Sigmoid colon (tissue), 7 donors: ENCODE measurements around the gene MPC1. TPM values are rescaled to one million over a fixed set of nuclear protein-coding genes. Genes with fewer than 3 reads are reported as not detected.

Source experiments
- DNase-seq: peaks from one replicate; pipeline ENCODE4 v3.0.0-alpha.2; 2019
- H3K27ac ChIP-seq, 4 donors: fragments of 200-600 bp; sonication (generic); one replicate each; pipeline ENCODE4 v1.5.1; 2016 to 2019; ENCODE audit warnings: mild to moderate bottlenecking in 1 of 4
- H3K27me3 ChIP-seq, 3 donors: fragments of 200-600 bp; sonication (generic); one replicate each; pipeline ENCODE4 v1.5.1; 2019; ENCODE audit warnings: mild to moderate bottlenecking in 1 of 3
- H3K36me3 ChIP-seq, 4 donors: fragments of 200-600 bp; sonication (generic); one replicate each; pipeline ENCODE4 v1.5.1; 2016 to 2019
- H3K4me1 ChIP-seq, 4 donors: fragments of 200-600 bp; sonication (generic); one replicate each; pipeline ENCODE4 v1.5.1; 2017 to 2019
- H3K4me3 ChIP-seq, 4 donors: fragments of 200-600 bp; sonication (generic); one replicate each; pipeline ENCODE4 v1.5.1; 2017 to 2019; ENCODE audit warnings: mild to moderate bottlenecking in 2 of 4, moderate library complexity in 1 of 4
- H3K9me3 ChIP-seq, 4 donors: fragments of 200-600 bp in 3 of 4; sonication (generic) in 3 of 4; one replicate each; pipeline versions ENCODE4 v1.5.1 to v1.6.1; 2013 to 2019
- EP300 ChIP-seq, 4 donors: sonication (generic); formaldehyde crosslinking; IDR thresholded peaks; one replicate each; pipeline ENCODE4 v1.6.1; 2017; ENCODE audit warnings: antibody characterized with exemption in 4 of 4
- POLR2A ChIP-seq, 2 donors: fragments of 450-650 bp; IDR thresholded peaks; one replicate each; pipeline ENCODE4 v1.6.1; 2016; ENCODE audit warnings: antibody characterized with exemption in 2 of 2, mild to moderate bottlenecking in 2 of 2, moderate library complexity in 2 of 2
- POLR2AphosphoS5 ChIP-seq, 4 donors: sonication (generic); formaldehyde crosslinking; IDR thresholded peaks; one replicate each; pipeline ENCODE4 v1.6.1; 2017; ENCODE audit warnings: antibody characterized with exemption in 4 of 4
- WGBS, 2 donors: extraction: QIAGEN DNeasy Blood & Tissue Kit; methylation state at CpG; one replicate each; pipeline ENCODE4 v1.1.7; 2013; 5-methylcytosine and 5-hydroxymethylcytosine counted together
- intact Hi-C: fragments of 100-400 bp; cut with DNase I; formaldehyde crosslinking; loops from one replicate; pipeline ENCODE4 v1.15.1; 2023
- polyA plus RNA-seq, 3 donors: library from polyadenylated mRNA; stranded (reverse); fragments of 200-250 nt; gene quantifications; one replicate each; pipeline ENCODE4 v1.2.3, GENCODE V29; 2013
- total RNA-seq, 4 donors: library from RNA; depleted of rRNA; stranded (reverse); fragments of >200 nt; gene quantifications; one replicate each; pipeline ENCODE4 v1.1.0, GENCODE V29; 2016
- TF ChIP-seq, protein P1 (sequence below), 4 experiments: fragments of 450-650 bp in 3 of 4; fragments of 200-600 bp in 1 of 4; IDR thresholded peaks; one replicate each; pipeline ENCODE4 v1.5.1; 2016 to 2019; ENCODE audit warnings: antibody characterized with exemption in 4 of 4, mild to moderate bottlenecking in 3 of 4, moderate library complexity in 2 of 4
- donor health status: healthy with polysubstance abuse.
- donor health status: Bipolar disorder and iron deficiency.
- donor health status: healthy.

MPC1 gene
- total and polyA plus RNA-seq, 7 donors: 52.9 to 310 (median 82.0) TPM

DNA sequence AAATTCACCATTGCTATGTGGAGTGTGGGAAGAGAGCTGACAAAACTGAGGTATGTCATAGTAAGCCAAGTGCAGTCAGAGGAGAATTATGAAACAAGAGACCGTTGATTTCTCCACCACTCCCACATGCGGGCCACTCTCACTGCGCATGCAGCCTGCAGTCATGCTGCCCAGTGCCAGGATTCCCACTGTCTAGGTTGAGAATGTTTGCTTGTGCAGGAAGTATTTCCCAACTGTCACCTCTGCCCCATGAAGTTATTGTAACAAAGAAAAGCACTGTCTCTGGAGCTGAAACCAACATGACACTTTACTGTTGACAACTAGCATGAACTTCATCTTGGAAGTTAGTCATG, 21.7 kb downstream of the MPC1 start:
- H3K9me3 ChIP-seq: no peaks in the 10 kb centered on the region
- no peaks in the 10 kb centered on the region for H3K27me3 ChIP-seq
- TF ChIP-seq EP300 (IDR thresholded peaks at IDR 0.05): no peak
- TF ChIP-seq, protein P1, sequence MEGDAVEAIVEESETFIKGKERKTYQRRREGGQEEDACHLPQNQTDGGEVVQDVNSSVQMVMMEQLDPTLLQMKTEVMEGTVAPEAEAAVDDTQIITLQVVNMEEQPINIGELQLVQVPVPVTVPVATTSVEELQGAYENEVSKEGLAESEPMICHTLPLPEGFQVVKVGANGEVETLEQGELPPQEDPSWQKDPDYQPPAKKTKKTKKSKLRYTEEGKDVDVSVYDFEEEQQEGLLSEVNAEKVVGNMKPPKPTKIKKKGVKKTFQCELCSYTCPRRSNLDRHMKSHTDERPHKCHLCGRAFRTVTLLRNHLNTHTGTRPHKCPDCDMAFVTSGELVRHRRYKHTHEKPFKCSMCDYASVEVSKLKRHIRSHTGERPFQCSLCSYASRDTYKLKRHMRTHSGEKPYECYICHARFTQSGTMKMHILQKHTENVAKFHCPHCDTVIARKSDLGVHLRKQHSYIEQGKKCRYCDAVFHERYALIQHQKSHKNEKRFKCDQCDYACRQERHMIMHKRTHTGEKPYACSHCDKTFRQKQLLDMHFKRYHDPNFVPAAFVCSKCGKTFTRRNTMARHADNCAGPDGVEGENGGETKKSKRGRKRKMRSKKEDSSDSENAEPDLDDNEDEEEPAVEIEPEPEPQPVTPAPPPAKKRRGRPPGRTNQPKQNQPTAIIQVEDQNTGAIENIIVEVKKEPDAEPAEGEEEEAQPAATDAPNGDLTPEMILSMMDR (IDR thresholded peaks at IDR 0.05): no peak
- no peak for TF ChIP-seq POLR2AphosphoS5 (IDR thresholded peaks at IDR 0.05)
- no peak for TF ChIP-seq POLR2A (IDR thresholded peaks at IDR 0.05)
- H3K27ac ChIP-seq: no peak overlapping the region
- peaks cover 0 to 20% (median 18%) of the 10 kb centered on the region in 4 donors for H3K4me1 ChIP-seq
- H3K36me3 ChIP-seq: peaks cover 0 to 13% (median 2%) of the 10 kb centered on the region in 4 donors
- 35 to 80% methylated on average over 3 of the region's 3 CpGs for WGBS, 2 donors
- no peak for DNase-seq
- intact Hi-C loops: no loop called here
- no peak overlapping the region for H3K4me3 ChIP-seq

DNA sequence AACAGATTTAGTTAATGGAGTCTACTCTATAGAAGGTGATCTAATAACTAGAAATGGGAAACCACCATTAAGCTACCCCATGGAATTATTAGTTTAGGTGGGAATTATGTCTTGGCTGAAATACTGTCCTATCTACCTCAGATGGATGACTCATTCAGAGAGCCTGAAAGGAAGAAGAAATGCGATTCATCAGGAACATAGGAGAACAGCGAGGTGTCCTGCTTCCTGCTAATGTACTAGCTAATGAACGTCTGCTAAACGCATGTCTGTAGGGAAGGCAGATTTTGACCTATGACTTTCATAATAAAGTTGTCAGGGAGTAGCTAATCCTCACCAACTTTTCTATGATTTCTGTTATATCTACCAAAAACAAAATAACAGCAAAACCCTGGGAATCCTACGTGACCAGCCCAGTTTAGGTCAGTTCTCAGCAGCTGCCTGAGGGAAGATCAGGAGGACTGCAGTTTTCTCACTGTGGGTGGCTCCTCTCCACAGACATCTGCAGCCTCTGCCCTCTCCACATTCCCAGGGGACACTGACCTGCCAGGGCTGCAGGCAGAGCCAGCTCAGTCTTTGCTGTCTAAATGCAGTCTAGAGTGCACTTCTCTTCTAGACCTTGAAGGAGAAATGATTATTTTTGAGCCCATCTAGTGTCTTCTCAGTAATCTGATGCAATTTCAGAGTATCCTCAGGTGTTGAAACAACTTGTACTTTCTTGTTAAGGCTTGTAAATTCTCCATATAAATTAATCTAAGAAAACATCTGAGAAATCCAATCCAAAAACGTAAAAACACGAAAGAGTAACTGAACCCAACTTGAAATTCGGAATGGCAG, 22.3 kb downstream of the MPC1 start:
- DNase-seq: no peak
- H3K9me3 ChIP-seq: no peaks in the 10 kb centered on the region
- WGBS, 2 donors: 80 to 82% methylated on average over 8 of the region's 8 CpGs
- H3K27me3 ChIP-seq: no peaks in the 10 kb centered on the region
- intact Hi-C loops: no loop called here
- H3K36me3 ChIP-seq: peaks cover 0 to 10% (median 0%) of the 10 kb centered on the region in 4 donors
- H3K4me1 ChIP-seq: peaks cover 0 to 18% (median 15%) of the 10 kb centered on the region in 4 donors
- H3K27ac ChIP-seq: no peak overlapping the region
- no peak for TF ChIP-seq POLR2AphosphoS5 (IDR thresholded peaks at IDR 0.05)
- TF ChIP-seq, protein P1 (IDR thresholded peaks at IDR 0.05): no peak
- no peak for TF ChIP-seq POLR2A (IDR thresholded peaks at IDR 0.05)
- TF ChIP-seq EP300 (IDR thresholded peaks at IDR 0.05): no peak
- no peak overlapping the region for H3K4me3 ChIP-seq

DNA sequence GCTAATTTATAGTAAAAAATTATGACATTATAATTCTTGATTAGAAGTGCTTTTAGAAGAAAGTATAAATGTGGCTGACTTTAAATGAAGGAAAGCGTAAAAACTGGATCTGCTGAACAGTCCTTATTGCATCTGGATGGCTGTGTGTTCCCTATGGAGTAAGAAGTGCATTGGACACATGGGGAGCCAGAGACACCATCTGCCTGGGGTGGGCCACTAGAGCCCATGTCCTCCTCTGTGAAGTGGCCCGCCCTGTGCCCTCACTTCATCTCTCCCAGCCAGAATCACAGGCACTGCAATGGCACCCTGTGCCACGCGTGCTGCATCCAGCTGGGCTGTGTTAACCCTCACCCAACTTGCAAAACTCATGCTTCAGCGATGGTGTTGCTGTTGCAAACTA, 27.2 kb downstream of the MPC1 start:
- intact Hi-C loops: no loop called here
- Histone ChIP-seq H3K27me3 (no peaks in the 10 kb centered on the region), H3K4me3 (no peak overlapping the region), H3K27ac (no peak overlapping the region), H3K36me3 (no peaks in the 10 kb centered on the region), H3K4me1 (no peaks in the 10 kb centered on the region), H3K9me3 (no peaks in the 10 kb centered on the region)
- TF ChIP-seq, protein P1 (IDR thresholded peaks at IDR 0.05): no peak
- TF ChIP-seq POLR2AphosphoS5 (IDR thresholded peaks at IDR 0.05): no peak
- no peak for TF ChIP-seq EP300 (IDR thresholded peaks at IDR 0.05)
- TF ChIP-seq POLR2A (IDR thresholded peaks at IDR 0.05): no peak
- DNase-seq: no peak
- WGBS, 2 donors: 68 to 91% methylated on average over 5 of the region's 5 CpGs

DNA sequence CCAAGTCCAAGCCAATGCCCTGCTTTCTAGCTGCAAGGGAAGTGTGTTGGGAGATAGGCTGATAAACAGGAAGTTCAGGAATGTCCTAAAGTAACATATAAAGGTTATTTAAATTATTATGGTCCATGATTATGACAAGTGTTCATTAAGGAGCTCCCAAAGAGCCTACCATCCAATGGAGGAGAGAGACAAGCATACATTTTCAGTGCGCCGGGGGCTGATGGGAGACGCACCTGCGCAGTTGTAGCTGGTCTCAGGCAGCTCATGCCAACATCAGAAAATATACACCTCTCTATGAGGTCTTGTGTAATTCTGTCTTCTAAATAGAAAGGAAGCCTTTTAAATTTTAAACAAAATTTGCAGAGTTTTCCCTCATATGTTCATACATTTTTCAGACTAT, 27.8 kb downstream of the MPC1 start:
- TF ChIP-seq POLR2A (IDR thresholded peaks at IDR 0.05): no peak
- TF ChIP-seq, protein P1 (IDR thresholded peaks at IDR 0.05): no peak
- no peak for TF ChIP-seq EP300 (IDR thresholded peaks at IDR 0.05)
- TF ChIP-seq POLR2AphosphoS5 (IDR thresholded peaks at IDR 0.05): no peak
- no peaks in the 10 kb centered on the region for H3K4me1 ChIP-seq
- DNase-seq: no peak
- H3K36me3 ChIP-seq: no peaks in the 10 kb centered on the region
- WGBS, 2 donors: 96 to 99% methylated on average over 4 of the region's 4 CpGs
- intact Hi-C loops: no loop called here
- H3K27ac ChIP-seq: no peak overlapping the region
- H3K4me3 ChIP-seq: no peak overlapping the region
- peaks cover 0 to 1% (median 0%) of the 10 kb centered on the region in 4 donors for H3K9me3 ChIP-seq
- no peaks in the 10 kb centered on the region for H3K27me3 ChIP-seq
